H1 (cell line): ENCODE results near the gene SYK. TPM values are rescaled to one million over a fixed set of nuclear protein-coding genes. Genes with fewer than 3 reads are reported as not detected.
A peak's percentile ranks its signal among the peaks of the same experiment; 100 is the strongest.

Experiments
- CTCF ChIA-PET: fragments of 300-600 bp; sonication (Branson Sonifier 250); formaldehyde crosslinking; loops from one replicate; lab custom pipeline; 2021; ENCODE audit not compliant: partially characterized antibody; lab: Charles Lee
- POLR2A ChIA-PET: fragments of 300-600 bp; sonication (Branson Sonifier 250); formaldehyde crosslinking; loops from one replicate; lab custom pipeline; 2021; ENCODE audit warnings: inconsistent platforms; ENCODE audit not compliant: partially characterized antibody; lab: Charles Lee
- DNase-seq, 2 experiments: peaks; one replicate each; pipeline versions ENCODE4 v3.0.0 to v3.0.0-alpha.2; 2010 to 2022; ENCODE audit warnings: low spot score in 2 of 2, low read depth in 1 of 2, mixed read lengths in 1 of 2
- FAIRE-seq: peaks from 2 replicates; lab custom pipeline; 2011; peaks lifted over from hg19 to GRCh38; lab: Jason Lieb, UNC
- H2AFZ ChIP-seq: 2 replicates; pipeline ENCODE4 v1.8.1; 2012; ENCODE audit warnings: low read length, inconsistent platforms
- H2AK5ac ChIP-seq: 2 replicates; pipeline ENCODE4 v1.6.1; 2013; ENCODE audit warnings: low read depth, low read length
- H2BK120ac ChIP-seq: replicated peaks from 2 replicates; pipeline ENCODE3; 2013; ENCODE audit warnings: low read depth, low read length, inconsistent platforms
- H2BK12ac ChIP-seq: 2 replicates; pipeline ENCODE4 v1.6.1; 2013; ENCODE audit warnings: low read depth, low read length
- H2BK15ac ChIP-seq: 2 replicates; pipeline ENCODE4 v1.6.1; 2013; ENCODE audit warnings: low read length
- H2BK20ac ChIP-seq: 2 replicates; pipeline ENCODE4 v1.6.1; 2013; ENCODE audit warnings: low read length
- H2BK5ac ChIP-seq: 2 replicates; pipeline ENCODE4 v1.6.1; 2013; ENCODE audit warnings: low read depth, low read length
- H3K14ac ChIP-seq: 2 replicates; pipeline ENCODE4 v1.6.1; 2013; ENCODE audit warnings: inconsistent platforms; ENCODE audit not compliant: insufficient read length
- H3K18ac ChIP-seq: 2 replicates; pipeline ENCODE4 v1.6.1; 2013; ENCODE audit warnings: low read length; ENCODE audit errors: extremely low read depth
- H3K23ac ChIP-seq: 2 replicates; pipeline ENCODE4 v1.6.1; 2013; ENCODE audit warnings: inconsistent platforms; ENCODE audit not compliant: insufficient read length
- H3K23me2 ChIP-seq: 2 replicates; pipeline ENCODE4 v1.6.1; 2013; ENCODE audit warnings: low read depth, low read length
- H3K27ac ChIP-seq: 2 replicates; pipeline ENCODE4 v1.6.1; 2011; ENCODE audit warnings: low read depth, low read length, inconsistent platforms
- H3K27me3 ChIP-seq, 4 experiments: replicated peaks in 1 of 4; 1 replicate in 1 of 4; 2 replicates in 3 of 4; pipeline versions ENCODE4 v1.6.1 to v1.8.1; 2011 to 2013; ENCODE audit warnings: low read length in 3 of 4, mild to moderate bottlenecking in 3 of 4, inconsistent platforms in 2 of 4, mixed read lengths in 2 of 4, moderate library complexity in 1 of 4; ENCODE audit not compliant: control insufficient read depth in 3 of 4, insufficient read depth in 3 of 4; ENCODE audit errors: extremely low read depth in 1 of 4
- H3K36me3 ChIP-seq, 4 experiments: 2 replicates each; pipeline versions ENCODE4 v1.6.1 to v1.8.1; 2011 to 2013; ENCODE audit warnings: mild to moderate bottlenecking in 4 of 4, low read length in 3 of 4, moderate library complexity in 2 of 4, control low read depth in 1 of 4, inconsistent platforms in 1 of 4; ENCODE audit not compliant: insufficient read depth in 4 of 4, control insufficient read depth in 2 of 4
- H3K4ac ChIP-seq: replicated peaks from 2 replicates; pipeline ENCODE3; 2013; ENCODE audit warnings: low read length, low read depth, mixed read lengths, inconsistent platforms; ENCODE audit not compliant: insufficient read length
- H3K4me1 ChIP-seq, 4 experiments: replicated peaks in 1 of 4; 1 replicate in 1 of 4; 2 replicates in 3 of 4; pipeline versions ENCODE4 v1.6.1 to v1.8.1; 2011 to 2013; ENCODE audit warnings: low read length in 3 of 4, inconsistent platforms in 2 of 4, mixed read lengths in 1 of 4; ENCODE audit not compliant: insufficient read depth in 4 of 4, control insufficient read depth in 3 of 4
- H3K4me2 ChIP-seq, 2 experiments: 2 replicates each; pipeline versions ENCODE4 v1.6.1 to v1.8.1; 2011 to 2013; ENCODE audit warnings: low read depth in 2 of 2, low read length in 2 of 2, control low read depth in 1 of 2, inconsistent platforms in 1 of 2, mild to moderate bottlenecking in 1 of 2; ENCODE audit not compliant: insufficient read depth in 1 of 2
- H3K4me3 ChIP-seq, 4 experiments: fragments of 200-600, 300-600 bp in 1 of 4; sonication (generic), shearing (Covaris generic), sonication (Bioruptor Twin) in 1 of 4; 2 replicates each; pipeline versions ENCODE4 v1.5.1 to v1.8.1; 2011 to 2016; ENCODE audit warnings: low read length in 4 of 4, low read depth in 3 of 4, control low read depth in 2 of 4, inconsistent platforms in 2 of 4, mild to moderate bottlenecking in 2 of 4, mixed read lengths in 1 of 4, moderate library complexity in 1 of 4; ENCODE audit not compliant: insufficient read depth in 2 of 4; ENCODE audit errors: extremely low read depth in 1 of 4
- H3K56ac ChIP-seq: replicated peaks from 2 replicates; pipeline ENCODE3; 2013; ENCODE audit warnings: low read depth, mild to moderate bottlenecking, mixed read lengths, low read length, inconsistent platforms; ENCODE audit not compliant: insufficient read length
- H3K79me1 ChIP-seq: 2 replicates; pipeline ENCODE4 v1.6.1; 2013; ENCODE audit warnings: low read depth, low read length, control low read depth
- H3K79me2 ChIP-seq, 2 experiments: 2 replicates each; pipeline versions ENCODE4 v1.6.1 to v1.8.1; 2012 to 2013; ENCODE audit warnings: low read length in 2 of 2, mild to moderate bottlenecking in 2 of 2, inconsistent platforms in 1 of 2; ENCODE audit not compliant: insufficient read depth in 2 of 2, control insufficient read depth in 1 of 2
- H3K9ac ChIP-seq, 4 experiments: replicated peaks in 1 of 4; 1 replicate in 1 of 4; 2 replicates in 3 of 4; pipeline versions ENCODE4 v1.6.1 to v1.8.1; 2011 to 2013; ENCODE audit warnings: low read depth in 3 of 4, low read length in 3 of 4, control low read depth in 2 of 4, mild to moderate bottlenecking in 2 of 4, moderate library complexity in 2 of 4, inconsistent platforms in 1 of 4; ENCODE audit errors: extremely low read depth in 1 of 4
- H3K9me3 ChIP-seq, 2 experiments: 2 replicates each; pipeline versions ENCODE4 v1.6.1 to v1.8.1; 2012 to 2013; ENCODE audit warnings: mild to moderate bottlenecking in 2 of 2, moderate library complexity in 2 of 2, control low read depth in 1 of 2, inconsistent platforms in 1 of 2, low read depth in 1 of 2, low read length in 1 of 2, mixed read lengths in 1 of 2; ENCODE audit not compliant: insufficient read depth in 2 of 2
- H4K20me1 ChIP-seq, 2 experiments: replicated peaks in 1 of 2; 2 replicates each; pipeline versions ENCODE3 to v1.8.1; 2011 to 2013; ENCODE audit warnings: inconsistent platforms in 2 of 2, low read length in 2 of 2, mild to moderate bottlenecking in 1 of 2; ENCODE audit not compliant: insufficient read depth in 2 of 2, control insufficient read depth in 1 of 2
- H4K5ac ChIP-seq: 2 replicates; pipeline ENCODE4 v1.6.1; 2013; ENCODE audit warnings: low read length, low read depth, mixed read lengths, inconsistent platforms; ENCODE audit not compliant: insufficient read length
- H4K8ac ChIP-seq: 2 replicates; pipeline ENCODE4 v1.8.0; 2013; ENCODE audit warnings: mild to moderate bottlenecking, moderate library complexity, low read length, inconsistent platforms; ENCODE audit not compliant: insufficient read depth; ENCODE audit errors: extremely low read depth
- H4K91ac ChIP-seq: replicated peaks from 2 replicates; pipeline ENCODE3; 2013; ENCODE audit warnings: low read length, mixed read lengths, inconsistent platforms; ENCODE audit not compliant: insufficient read length
- ASH2L ChIP-seq: fragments of 200-600, 300-600 bp; sonication (generic); IDR thresholded peaks from one replicate; pipeline ENCODE4 v1.7.1; 2017; ENCODE audit warnings: low read length
- CBX8 ChIP-seq: fragments of 300-800, 300-1000 bp; sonication (generic); IDR thresholded peaks from 2 replicates; pipeline ENCODE4 v1.7.1; 2016; ENCODE audit warnings: low read depth, low read length, borderline replicate concordance
- E2F6 ChIP-seq: IDR thresholded peaks from 2 replicates; pipeline ENCODE4 v1.6.1; 2012; ENCODE audit warnings: inconsistent platforms
- WGBS, 2 experiments: shearing (Covaris generic) in 1 of 2; methylation state at CpG; one replicate each; pipeline versions ENCODE4 v1.1.6 to v1.1.7; 2013 to 2015; ENCODE audit warnings: low lambda C conversion rate in 2 of 2, mixed read lengths in 2 of 2, inconsistent platforms in 1 of 2, low coverage in 1 of 2, missing lambda C conversion rate in 1 of 2; ENCODE audit not compliant: insufficient replicate concordance in 2 of 2, insufficient coverage in 1 of 2, insufficient read length in 1 of 2; ENCODE audit errors: extremely low coverage in 1 of 2, missing lambda C conversion rate in 1 of 2; 5-methylcytosine and 5-hydroxymethylcytosine counted together
- polyA plus RNA-seq, 7 experiments: library from polyadenylated mRNA; depleted of rRNA in 3 of 7; stranded (reverse) in 5 of 7; unstranded in 2 of 7; fragments of >200 nt in 5 of 7; fragments of 200-250 nt in 2 of 7; gene quantifications; 1 replicate in 5 of 7; 2 replicates in 1 of 7; 4 replicates in 1 of 7; pipeline versions ENCODE4 v1.2.1 to v1.2.3, GENCODE V29; 2011 to 2013; ENCODE audit warnings: missing spikeins in 2 of 7, mixed read lengths in 2 of 7
- total RNA-seq: library from RNA; stranded (reverse); fragmentation: NEBNext Ultra II Directional; extraction: Animal tissue kit (Norgen Biotek cat#: 25700); gene quantifications from 2 replicates; pipeline ENCODE4 v1.2.1, GENCODE V29; 2021

Gene SYK
- total and polyA plus RNA-seq, 2 of the 8 experiments (the other 6 are each of a cell fraction or from before 2014, with no cell fraction given), result 1.5 to 4.4 TPM

- FAIRE-seq, result no peak
- no peak overlapping the region for H4K5ac ChIP-seq
- no peak overlapping the region for H4K91ac ChIP-seq
- peaks cover 3 to 15% of the 10 kb centered on the region in 2 experiments; a peak in 3 of 4 replicates for H3K9me3 ChIP-seq
- H3K14ac ChIP-seq, result no peak overlapping the region
- H3K23ac ChIP-seq, result no peak overlapping the region
- H2BK15ac ChIP-seq, result no peak overlapping the region
- ChIA-PET CTCF (no interaction called here), POLR2A (no interaction called here)
- no peak for DNase-seq
- no peak overlapping the region for H3K27ac ChIP-seq
- TF ChIP-seq CBX8 (no peak), E2F6 (no peak), ASH2L (no peak)
- H3K27me3 ChIP-seq, result no peaks in the 10 kb centered on the region; a peak in 1 of 7 replicates
- H2BK5ac ChIP-seq, result no peak overlapping the region
- no peak overlapping the region for H2BK120ac ChIP-seq
- H3K9ac ChIP-seq, result no peak overlapping the region
- H3K4me1 ChIP-seq, result no peaks in the 10 kb centered on the region; a peak in 1 of 7 replicates
- no peak overlapping the region for H3K18ac ChIP-seq
- H3K4ac ChIP-seq, result no peak overlapping the region
- no peak overlapping the region for H2AFZ ChIP-seq
- peaks cover 9% of the 10 kb centered on the region; the same call in 1 of the 2 replicates for H3K79me1 ChIP-seq
- WGBS, 2 experiments, result 97% methylated on average over 13 of the region's 14 CpGs; no CpG with 5 or more reads in 1 of the 2 experiments
- no peak overlapping the region for H3K4me3 ChIP-seq
- H3K23me2 ChIP-seq, result peaks cover 18% of the 10 kb centered on the region; the same call in 1 of the 2 replicates
- H4K20me1 ChIP-seq, result peaks cover 0 to 20% of the 10 kb centered on the region in 2 experiments
- H3K79me2 ChIP-seq, result peaks cover 0 to 9% of the 10 kb centered on the region in 2 experiments; a peak in 1 of 4 replicates
- no peak overlapping the region for H2BK12ac ChIP-seq
- peak overlapping the region; percentile 51; the same call in 1 of the 2 replicates for H4K8ac ChIP-seq
- H2BK20ac ChIP-seq, result no peak overlapping the region
- H3K56ac ChIP-seq, result no peak overlapping the region
- no peak overlapping the region for H3K4me2 ChIP-seq
- no peak overlapping the region for H2AK5ac ChIP-seq
- H3K36me3 ChIP-seq, result peaks cover 0 to 6% (median 0%) of the 10 kb centered on the region in 4 experiments; a peak in 1 of 8 replicates
These were observed 41.4 kb downstream of the SYK start for GRCh38 chr9:90842996-90843395.
